GM18508 (cell line): ENCODE data around the gene PNKD.

ENCODE experiments used
- ATAC-seq: cut with Tn5 transposase; IDR thresholded peaks from one replicate; pipeline ENCODE4 v1.9.1; 2021; ENCODE audit warnings: moderate number of reproducible peaks; ENCODE audit not compliant: insufficient read depth, unreplicated experiment

The PNKD gene

DNA sequence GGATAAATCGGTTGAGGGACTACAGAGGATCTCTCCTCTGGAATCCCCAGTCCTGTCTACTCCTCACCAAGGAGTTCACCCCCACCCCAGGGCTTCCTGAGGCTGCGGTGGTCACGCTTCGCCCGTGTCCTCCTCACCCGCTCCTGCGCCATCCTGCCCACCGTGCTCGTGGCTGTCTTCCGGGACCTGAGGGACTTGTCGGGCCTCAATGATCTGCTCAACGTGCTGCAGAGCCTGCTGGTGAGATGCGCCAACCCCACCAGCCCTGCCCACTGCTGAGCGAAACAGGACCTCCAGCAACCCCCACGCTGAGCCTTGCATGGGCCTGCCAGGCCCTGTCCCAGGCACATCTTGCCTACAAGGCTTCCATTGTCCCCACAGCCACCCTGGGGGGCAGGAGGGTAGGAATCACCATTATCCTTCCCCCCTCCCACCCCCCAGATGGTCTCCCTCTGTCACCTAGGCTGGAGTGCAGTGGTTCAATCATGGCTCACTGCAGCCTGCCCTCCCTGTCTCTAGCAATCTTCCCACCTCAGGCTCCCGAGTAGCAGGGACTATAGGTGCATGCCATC lies 122.7 kb downstream of the PNKD start:
- no peak for ATAC-seq

DNA sequence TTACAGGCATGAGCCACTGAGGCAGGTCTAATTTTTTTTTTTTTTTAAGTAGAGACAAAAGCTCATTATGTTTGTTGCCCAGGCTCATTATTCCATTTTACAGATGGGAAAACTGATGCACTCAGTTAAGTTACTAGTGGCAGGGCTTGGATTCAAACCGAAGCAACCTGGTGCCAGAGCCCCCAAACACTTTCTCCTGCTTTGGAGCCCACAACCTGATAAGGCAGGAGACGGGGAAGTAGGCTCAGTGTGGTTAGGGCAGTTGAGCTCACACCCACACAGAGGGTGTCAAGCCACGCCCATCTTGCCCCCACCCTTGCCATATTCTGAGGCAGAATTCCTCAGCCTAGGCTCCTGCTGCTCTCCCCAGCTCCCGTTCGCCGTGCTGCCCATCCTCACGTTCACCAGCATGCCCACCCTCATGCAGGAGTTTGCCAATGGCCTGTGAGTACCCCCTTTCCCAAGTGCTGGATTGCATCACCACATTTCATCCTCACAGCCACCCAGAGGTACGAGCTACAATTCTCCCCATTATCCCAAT lies 123.5 kb downstream of the PNKD start:
- ATAC-seq, result no peak

DNA sequence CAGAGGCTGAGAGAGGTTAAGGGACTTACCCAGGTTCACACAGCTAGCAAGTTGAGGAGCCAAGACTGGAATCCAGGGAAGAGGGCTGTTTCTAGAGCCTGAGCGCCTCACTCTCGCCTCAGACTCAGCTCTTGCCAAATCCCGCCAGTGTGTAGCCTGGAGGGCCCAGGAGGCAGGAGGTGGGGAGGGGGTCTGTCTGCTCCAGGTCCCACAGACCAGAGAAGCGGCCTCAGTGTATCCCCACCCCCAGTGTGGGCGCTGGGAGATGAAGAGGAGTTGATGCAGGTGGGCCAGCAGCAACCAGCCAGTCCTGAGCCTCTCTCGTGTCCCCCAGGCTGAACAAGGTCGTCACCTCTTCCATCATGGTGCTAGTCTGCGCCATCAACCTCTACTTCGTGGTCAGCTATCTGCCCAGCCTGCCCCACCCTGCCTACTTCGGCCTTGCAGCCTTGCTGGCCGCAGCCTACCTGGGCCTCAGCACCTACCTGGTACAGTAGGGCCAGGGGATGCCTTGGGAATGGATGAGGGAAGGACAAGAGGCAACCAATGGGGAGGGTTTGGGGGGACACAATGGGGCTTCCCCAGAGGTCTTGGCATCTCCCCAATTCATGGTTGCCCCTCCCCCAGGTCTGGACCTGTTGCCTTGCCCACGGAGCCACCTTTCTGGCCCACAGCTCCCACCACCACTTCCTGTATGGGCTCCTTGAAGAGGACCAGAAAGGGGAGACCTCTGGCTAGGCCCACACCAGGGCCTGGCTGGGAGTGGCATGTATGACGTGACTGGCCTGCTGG lies 124.2 kb downstream of the PNKD start:
- no peak for ATAC-seq

DNA sequence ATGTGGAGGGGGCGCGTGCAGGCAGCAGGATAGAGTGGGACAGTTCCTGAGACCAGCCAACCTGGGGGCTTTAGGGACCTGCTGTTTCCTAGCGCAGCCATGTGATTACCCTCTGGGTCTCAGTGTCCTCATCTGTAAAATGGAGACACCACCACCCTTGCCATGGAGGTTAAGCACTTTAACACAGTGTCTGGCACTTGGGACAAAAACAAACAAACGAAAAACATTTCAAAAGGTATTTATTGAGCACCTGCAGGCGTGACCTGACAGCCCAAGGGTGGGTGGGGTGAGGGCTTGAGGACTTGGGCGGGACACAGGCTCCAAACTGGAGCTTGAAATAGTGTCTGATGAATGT lies 124.7 kb downstream of the PNKD start:
- no peak for ATAC-seq

DNA sequence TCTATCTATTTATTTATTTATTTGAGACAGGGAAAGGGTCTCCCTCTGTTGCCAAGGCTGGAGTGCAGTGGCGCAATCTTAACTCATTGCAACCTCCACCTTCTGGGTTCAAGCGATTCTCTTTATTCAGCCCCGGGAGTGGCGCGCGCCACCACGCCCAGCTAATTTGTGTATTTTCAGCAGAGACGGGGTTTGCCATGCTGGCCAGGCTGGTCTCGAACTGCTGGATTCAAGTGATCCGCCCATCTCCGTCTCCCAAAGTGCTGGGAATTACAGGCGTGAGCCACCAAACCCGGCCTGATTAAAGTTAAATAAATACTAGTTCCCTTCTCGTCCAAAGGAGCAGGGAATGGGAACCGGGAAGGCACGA lies 125.1 kb downstream of the PNKD start:
- no peak for ATAC-seq

DNA sequence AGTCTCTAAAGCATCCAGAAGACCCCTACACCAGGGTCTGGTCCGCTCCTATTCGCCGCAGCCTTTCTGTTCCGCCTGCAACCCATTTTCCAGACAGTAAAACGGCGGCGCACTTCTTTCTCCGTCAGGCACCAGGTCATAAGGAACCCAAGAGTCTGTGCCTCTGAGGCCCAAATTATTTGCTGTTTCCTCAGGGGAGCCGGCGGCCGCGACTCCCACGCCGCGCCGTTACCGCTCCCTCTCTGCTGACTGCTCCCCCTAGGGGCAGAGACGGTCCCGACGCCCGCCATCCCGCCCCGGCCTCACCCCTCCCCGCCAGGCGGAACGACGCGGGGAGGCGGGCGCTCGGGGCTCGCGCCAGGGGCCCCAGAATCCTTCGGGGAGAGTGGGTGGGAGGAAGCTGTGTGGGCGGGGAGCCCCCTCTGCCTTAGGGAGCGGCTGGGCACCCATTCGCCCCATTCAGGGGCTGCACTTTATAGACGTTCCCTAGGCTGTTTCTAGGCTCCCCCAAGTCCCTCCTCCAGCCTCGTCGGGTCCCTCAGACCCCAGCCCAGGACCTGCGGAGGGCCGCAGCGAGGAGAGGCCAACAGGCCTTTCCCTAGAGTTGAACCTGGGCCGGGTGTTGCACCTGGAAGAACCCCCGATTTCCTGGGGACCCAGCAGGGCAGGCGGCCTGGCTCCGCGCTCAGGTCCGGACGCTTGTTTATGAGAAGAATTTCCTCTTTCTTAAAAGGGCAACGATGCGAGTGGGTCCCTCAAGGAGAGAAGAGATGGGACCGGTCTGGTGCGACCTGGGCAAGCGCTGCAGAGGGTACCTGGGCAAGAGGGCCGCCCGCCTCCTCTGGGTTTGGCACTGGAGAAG lies 125.7 kb downstream of the PNKD start:
- ATAC-seq, result no peak
